ENCODE measurements around the gene RFXAP. TPM values are rescaled to one million over a fixed set of nuclear protein-coding genes. Genes with fewer than 3 reads are reported as not detected.

The RFXAP gene
- total RNA-seq, 1 experiment from 2014 or later, result 8.7 TPM

DNA sequence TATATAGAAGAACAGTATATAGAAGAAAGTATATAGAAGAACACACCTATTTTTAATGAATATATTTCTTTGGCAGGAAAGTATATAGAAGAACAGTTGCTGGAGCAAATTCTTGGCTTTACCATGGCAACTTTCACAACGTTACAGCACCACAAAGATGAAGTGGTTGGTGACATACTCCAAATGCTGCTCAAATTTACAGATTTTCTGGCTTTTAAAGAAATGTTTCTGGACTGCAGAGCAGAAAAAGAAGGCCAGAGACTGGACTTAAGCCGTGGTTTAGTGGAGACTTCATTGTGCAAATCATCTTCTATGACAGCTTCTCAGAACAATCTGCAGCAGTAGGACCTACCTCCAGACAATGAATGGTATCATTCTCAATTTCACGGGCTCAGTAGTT, 24.3 kb upstream of the RFXAP start:
- H2AK5ac ChIP-seq (ENCODE audit: insufficient read length, low read length), result no peak overlapping the region

More for the DNA sequence above, 24.3 kb upstream of the RFXAP start:
- Histone ChIP-seq H3K9me3 (ENCODE audit: control insufficient read depth, low read depth, low read length) (no peaks in the 10 kb centered on the region), H4K20me1 (ENCODE audit: control insufficient read depth, insufficient read depth, insufficient read length) (no peaks in the 10 kb centered on the region), H3K9ac (ENCODE audit: extremely low read depth, insufficient read length, low read length) (no peak overlapping the region), H3K4ac (ENCODE audit: low read depth, low read length) (no peak overlapping the region), H3K27ac (ENCODE audit: insufficient read length, low read depth, low read length) (no peak overlapping the region), H2BK120ac (ENCODE audit: low read depth, low read length, poor library complexity, severe bottlenecking) (no peak overlapping the region), H3K18ac (ENCODE audit: insufficient read length, low read depth, low read length) (no peak overlapping the region), H4K8ac (replicated peaks; ENCODE audit: insufficient read length, low read depth, low read length) (no peak overlapping the region), H4K5ac (ENCODE audit: insufficient read length, low read depth, low read length) (no peak overlapping the region), H2BK20ac (ENCODE audit: low read depth, low read length, poor library complexity, severe bottlenecking) (no peak overlapping the region), H3K79me1 (ENCODE audit: insufficient read depth, low read depth, low read length, poor library complexity, severe bottlenecking) (no peaks in the 10 kb centered on the region), H2BK5ac (ENCODE audit: insufficient read length, low read length) (no peak overlapping the region), H3K56ac (ENCODE audit: insufficient read length, low read depth, low read length) (no peak overlapping the region), H3K14ac (ENCODE audit: insufficient read depth, low read length) (no peak overlapping the region), H3K23me2 (ENCODE audit: insufficient read length, low read depth, low read length, poor library complexity, severe bottlenecking) (no peaks in the 10 kb centered on the region), H3K79me2 (ENCODE audit: insufficient read depth, low read length) (no peaks in the 10 kb centered on the region), H3K4me2 (ENCODE audit: insufficient read depth, insufficient read length, low read length) (no peak overlapping the region), H2AFZ (ENCODE audit: low read length) (no peak overlapping the region), H3K23ac (ENCODE audit: insufficient read length, low read depth, low read length) (no peak overlapping the region), H3K27me3 (ENCODE audit: insufficient read depth, low read length) (no peaks in the 10 kb centered on the region), H2BK15ac (ENCODE audit: low read depth, low read length) (no peak overlapping the region), H4K91ac (ENCODE audit: insufficient read length, low read depth, low read length) (no peak overlapping the region), H3T11ph (ENCODE audit: low read length) (no peak overlapping the region), H2BK12ac (ENCODE audit: insufficient read length, low read depth, low read length) (no peak overlapping the region), H3K4me1 (ENCODE audit: insufficient read depth, low read length) (peaks cover 6% of the 10 kb centered on the region; the same call in 1 of the 2 replicates)
- no peak overlapping the region for H3K4me3 Mint-ChIP-seq
- TF ChIP-seq, protein P1, sequence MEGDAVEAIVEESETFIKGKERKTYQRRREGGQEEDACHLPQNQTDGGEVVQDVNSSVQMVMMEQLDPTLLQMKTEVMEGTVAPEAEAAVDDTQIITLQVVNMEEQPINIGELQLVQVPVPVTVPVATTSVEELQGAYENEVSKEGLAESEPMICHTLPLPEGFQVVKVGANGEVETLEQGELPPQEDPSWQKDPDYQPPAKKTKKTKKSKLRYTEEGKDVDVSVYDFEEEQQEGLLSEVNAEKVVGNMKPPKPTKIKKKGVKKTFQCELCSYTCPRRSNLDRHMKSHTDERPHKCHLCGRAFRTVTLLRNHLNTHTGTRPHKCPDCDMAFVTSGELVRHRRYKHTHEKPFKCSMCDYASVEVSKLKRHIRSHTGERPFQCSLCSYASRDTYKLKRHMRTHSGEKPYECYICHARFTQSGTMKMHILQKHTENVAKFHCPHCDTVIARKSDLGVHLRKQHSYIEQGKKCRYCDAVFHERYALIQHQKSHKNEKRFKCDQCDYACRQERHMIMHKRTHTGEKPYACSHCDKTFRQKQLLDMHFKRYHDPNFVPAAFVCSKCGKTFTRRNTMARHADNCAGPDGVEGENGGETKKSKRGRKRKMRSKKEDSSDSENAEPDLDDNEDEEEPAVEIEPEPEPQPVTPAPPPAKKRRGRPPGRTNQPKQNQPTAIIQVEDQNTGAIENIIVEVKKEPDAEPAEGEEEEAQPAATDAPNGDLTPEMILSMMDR (conservative IDR thresholded peaks at IDR 0.05), result no peak
- H3K9me3 Mint-ChIP-seq, result no peaks in the 10 kb centered on the region
- no peak for DNase-seq
- peaks cover 0 to 2% (median 0%) of the 10 kb centered on the region in 3 experiments; a peak in 1 of 7 replicates for H3K36me3 Mint-ChIP-seq (ENCODE audit: insufficient read depth in 1 of 3, low read depth in 3 of 3)
- H3K27me3 Mint-ChIP-seq (ENCODE audit: low read depth), result no peaks in the 10 kb centered on the region
- no peak overlapping the region for H3K27ac Mint-ChIP-seq
- no CpG with 5 or more reads among the region's 3 CpGs for WGBS (ENCODE audit: extremely low coverage, insufficient read length, low lambda C conversion rate)
- peaks cover 14 to 20% of the 10 kb centered on the region in 2 experiments for H3K4me1 Mint-ChIP-seq

Measured in H9 (cell line).